ENCODE data around the gene GRHPR.

Gene GRHPR

DNA sequence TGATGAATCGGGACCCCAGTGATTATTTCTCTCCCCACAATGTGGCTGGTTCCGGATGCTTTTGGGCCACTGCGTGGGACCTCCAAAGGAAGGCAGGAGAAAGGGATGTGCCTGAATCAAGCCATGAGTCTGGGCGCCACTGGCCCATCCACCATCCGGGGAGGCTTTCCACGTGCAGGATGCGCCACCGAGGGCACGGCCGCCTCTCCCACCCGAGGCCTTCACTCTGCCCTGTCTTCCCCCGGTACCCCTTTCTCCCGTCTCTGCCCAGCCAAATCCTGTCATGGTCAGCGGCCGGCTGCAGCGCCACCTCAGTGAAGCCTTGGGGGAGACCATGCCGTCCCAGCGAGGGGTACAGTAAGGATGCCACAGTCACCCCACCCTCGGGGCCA, 43.9 kb upstream of the GRHPR start:
- TF ChIP-seq, protein P1, sequence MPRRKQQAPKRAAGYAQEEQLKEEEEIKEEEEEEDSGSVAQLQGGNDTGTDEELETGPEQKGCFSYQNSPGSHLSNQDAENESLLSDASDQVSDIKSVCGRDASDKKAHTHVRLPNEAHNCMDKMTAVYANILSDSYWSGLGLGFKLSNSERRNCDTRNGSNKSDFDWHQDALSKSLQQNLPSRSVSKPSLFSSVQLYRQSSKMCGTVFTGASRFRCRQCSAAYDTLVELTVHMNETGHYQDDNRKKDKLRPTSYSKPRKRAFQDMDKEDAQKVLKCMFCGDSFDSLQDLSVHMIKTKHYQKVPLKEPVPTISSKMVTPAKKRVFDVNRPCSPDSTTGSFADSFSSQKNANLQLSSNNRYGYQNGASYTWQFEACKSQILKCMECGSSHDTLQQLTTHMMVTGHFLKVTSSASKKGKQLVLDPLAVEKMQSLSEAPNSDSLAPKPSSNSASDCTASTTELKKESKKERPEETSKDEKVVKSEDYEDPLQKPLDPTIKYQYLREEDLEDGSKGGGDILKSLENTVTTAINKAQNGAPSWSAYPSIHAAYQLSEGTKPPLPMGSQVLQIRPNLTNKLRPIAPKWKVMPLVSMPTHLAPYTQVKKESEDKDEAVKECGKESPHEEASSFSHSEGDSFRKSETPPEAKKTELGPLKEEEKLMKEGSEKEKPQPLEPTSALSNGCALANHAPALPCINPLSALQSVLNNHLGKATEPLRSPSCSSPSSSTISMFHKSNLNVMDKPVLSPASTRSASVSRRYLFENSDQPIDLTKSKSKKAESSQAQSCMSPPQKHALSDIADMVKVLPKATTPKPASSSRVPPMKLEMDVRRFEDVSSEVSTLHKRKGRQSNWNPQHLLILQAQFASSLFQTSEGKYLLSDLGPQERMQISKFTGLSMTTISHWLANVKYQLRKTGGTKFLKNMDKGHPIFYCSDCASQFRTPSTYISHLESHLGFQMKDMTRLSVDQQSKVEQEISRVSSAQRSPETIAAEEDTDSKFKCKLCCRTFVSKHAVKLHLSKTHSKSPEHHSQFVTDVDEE (CRISPR knock-in tag; IDR thresholded peaks at IDR 0.05): no peak
- TF ChIP-seq ISL1 (CRISPR knock-in tag; IDR thresholded peaks at IDR 0.05): no peak
- ATAC-seq: no peak

DNA sequence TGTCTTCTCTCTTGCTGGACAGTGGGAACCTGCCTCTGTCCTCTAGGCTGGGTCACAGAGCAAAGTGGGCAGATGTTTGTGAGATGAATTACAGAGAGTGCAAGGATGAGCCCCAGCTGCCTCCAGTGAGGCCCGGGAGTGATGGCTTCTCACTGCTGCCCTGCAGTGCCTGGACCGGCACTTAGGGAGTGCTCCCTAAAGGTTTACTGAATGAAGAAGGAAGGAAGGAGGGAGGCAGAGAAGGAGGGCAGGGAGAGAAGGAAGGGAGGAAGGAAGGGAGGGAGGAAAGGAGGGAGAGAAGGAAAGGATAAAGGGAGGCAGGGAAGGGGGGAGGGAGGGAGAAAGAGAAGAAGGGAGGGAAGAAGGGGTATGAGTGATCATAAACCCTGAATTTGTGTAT, 42.7 kb upstream of the GRHPR start:
- no peak for ATAC-seq
- no peak for TF ChIP-seq RARB (CRISPR knock-in tag; IDR thresholded peaks at IDR 0.05)
- TF ChIP-seq ESRRG (CRISPR knock-in tag; IDR thresholded peaks at IDR 0.05): no peak
- no peak for TF ChIP-seq OSR1 (CRISPR knock-in tag; IDR thresholded peaks at IDR 0.05)
- TF ChIP-seq CSDC2 (CRISPR knock-in tag; IDR thresholded peaks at IDR 0.05): no peak
- TF ChIP-seq, protein P2, sequence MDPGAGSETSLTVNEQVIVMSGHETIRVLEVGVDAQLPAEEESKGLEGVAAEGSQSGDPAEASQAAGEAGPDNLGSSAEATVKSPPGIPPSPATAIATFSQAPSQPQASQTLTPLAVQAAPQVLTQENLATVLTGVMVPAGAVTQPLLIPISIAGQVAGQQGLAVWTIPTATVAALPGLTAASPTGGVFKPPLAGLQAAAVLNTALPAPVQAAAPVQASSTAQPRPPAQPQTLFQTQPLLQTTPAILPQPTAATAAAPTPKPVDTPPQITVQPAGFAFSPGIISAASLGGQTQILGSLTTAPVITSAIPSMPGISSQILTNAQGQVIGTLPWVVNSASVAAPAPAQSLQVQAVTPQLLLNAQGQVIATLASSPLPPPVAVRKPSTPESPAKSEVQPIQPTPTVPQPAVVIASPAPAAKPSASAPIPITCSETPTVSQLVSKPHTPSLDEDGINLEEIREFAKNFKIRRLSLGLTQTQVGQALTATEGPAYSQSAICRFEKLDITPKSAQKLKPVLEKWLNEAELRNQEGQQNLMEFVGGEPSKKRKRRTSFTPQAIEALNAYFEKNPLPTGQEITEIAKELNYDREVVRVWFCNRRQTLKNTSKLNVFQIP (CRISPR knock-in tag; IDR thresholded peaks at IDR 0.05; ENCODE audit: borderline replicate concordance, low read depth): no peak
- no peak for TF ChIP-seq ZFP30 (CRISPR knock-in tag; IDR thresholded peaks at IDR 0.05)
- no peak for TF ChIP-seq ZFP3 (CRISPR knock-in tag; IDR thresholded peaks at IDR 0.05)
- no peak for TF ChIP-seq ZNF565 (CRISPR knock-in tag; conservative IDR thresholded peaks at IDR 0.05; ENCODE audit: low read depth)
- no peak for TF ChIP-seq TCF4 (CRISPR knock-in tag; IDR thresholded peaks at IDR 0.05; ENCODE audit: borderline replicate concordance)
- no peak for TF ChIP-seq ZNF70 (CRISPR knock-in tag; IDR thresholded peaks at IDR 0.05)
- no peak for TF ChIP-seq BACH2 (CRISPR knock-in tag; IDR thresholded peaks at IDR 0.05; ENCODE audit: borderline replicate concordance)
- no peak for TF ChIP-seq ARNTL (CRISPR knock-in tag; IDR thresholded peaks at IDR 0.05; ENCODE audit: borderline replicate concordance, low read depth)
- TF ChIP-seq, protein P3, sequence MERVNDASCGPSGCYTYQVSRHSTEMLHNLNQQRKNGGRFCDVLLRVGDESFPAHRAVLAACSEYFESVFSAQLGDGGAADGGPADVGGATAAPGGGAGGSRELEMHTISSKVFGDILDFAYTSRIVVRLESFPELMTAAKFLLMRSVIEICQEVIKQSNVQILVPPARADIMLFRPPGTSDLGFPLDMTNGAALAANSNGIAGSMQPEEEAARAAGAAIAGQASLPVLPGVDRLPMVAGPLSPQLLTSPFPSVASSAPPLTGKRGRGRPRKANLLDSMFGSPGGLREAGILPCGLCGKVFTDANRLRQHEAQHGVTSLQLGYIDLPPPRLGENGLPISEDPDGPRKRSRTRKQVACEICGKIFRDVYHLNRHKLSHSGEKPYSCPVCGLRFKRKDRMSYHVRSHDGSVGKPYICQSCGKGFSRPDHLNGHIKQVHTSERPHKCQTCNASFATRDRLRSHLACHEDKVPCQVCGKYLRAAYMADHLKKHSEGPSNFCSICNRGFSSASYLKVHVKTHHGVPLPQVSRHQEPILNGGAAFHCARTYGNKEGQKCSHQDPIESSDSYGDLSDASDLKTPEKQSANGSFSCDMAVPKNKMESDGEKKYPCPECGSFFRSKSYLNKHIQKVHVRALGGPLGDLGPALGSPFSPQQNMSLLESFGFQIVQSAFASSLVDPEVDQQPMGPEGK (CRISPR knock-in tag; IDR thresholded peaks at IDR 0.05; ENCODE audit: borderline replicate concordance): no peak
- TF ChIP-seq ZNF8 (CRISPR knock-in tag; IDR thresholded peaks at IDR 0.05): no peak
- TF ChIP-seq CREB5 (CRISPR knock-in tag; IDR thresholded peaks at IDR 0.05; ENCODE audit: low read depth): no peak

DNA sequence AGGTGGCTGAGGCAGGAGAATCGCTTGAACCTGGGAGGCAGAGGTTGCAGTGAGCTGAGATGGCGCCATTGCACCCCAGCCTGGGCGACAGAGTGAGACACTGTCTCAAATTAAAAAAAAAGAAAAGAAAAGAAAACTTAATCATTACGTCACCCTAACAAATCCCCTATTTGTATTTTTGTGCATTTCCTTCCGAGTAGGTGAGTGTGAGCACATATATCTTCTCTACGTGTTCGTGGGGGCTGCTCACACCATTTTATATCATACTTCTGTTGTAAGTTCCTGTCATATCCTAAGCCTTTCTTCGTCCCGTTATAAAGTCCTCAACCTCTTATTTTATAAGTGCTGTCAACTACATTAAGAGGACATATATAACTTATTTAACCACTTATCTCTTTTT, 41.9 kb upstream of the GRHPR start:
- TF ChIP-seq CREB5 (CRISPR knock-in tag; IDR thresholded peaks at IDR 0.05; ENCODE audit: low read depth) (no peak), ZFP30 (CRISPR knock-in tag; IDR thresholded peaks at IDR 0.05) (no peak), SNAI2 (CRISPR knock-in tag; IDR thresholded peaks at IDR 0.05) (no peak), TCF4 (CRISPR knock-in tag; IDR thresholded peaks at IDR 0.05; ENCODE audit: borderline replicate concordance) (no peak), ZC3H10 (CRISPR knock-in tag; IDR thresholded peaks at IDR 0.05) (no peak), ZNF70 (CRISPR knock-in tag; IDR thresholded peaks at IDR 0.05) (no peak), PPARA (CRISPR knock-in tag; IDR thresholded peaks at IDR 0.05; ENCODE audit: borderline replicate concordance) (no peak), GLIS3 (CRISPR knock-in tag; IDR thresholded peaks at IDR 0.05) (no peak), ARNTL (CRISPR knock-in tag; IDR thresholded peaks at IDR 0.05; ENCODE audit: borderline replicate concordance, low read depth) (no peak), BACH2 (CRISPR knock-in tag; IDR thresholded peaks at IDR 0.05; ENCODE audit: borderline replicate concordance) (no peak)
- TF ChIP-seq, protein P3 (CRISPR knock-in tag; IDR thresholded peaks at IDR 0.05; ENCODE audit: borderline replicate concordance): no peak
- no peak for ATAC-seq
